Kidney epithelial cell (primary cell): ENCODE measurements around the gene TAGLN2. TPM values are rescaled to one million over a fixed set of nuclear protein-coding genes. Genes with fewer than 3 reads are reported as not detected.
A peak's percentile ranks its signal among the peaks of the same experiment; 100 is the strongest.

Source experiments
- DNase-seq: peaks from one replicate; pipeline ENCODE4 v3.0.0-alpha.2; 2010; ENCODE audit warnings: low read depth
- H3K27me3 ChIP-seq: 2 replicates; pipeline ENCODE4 v1.6.0; 2011; ENCODE audit warnings: low read length; ENCODE audit not compliant: control insufficient read depth, insufficient read depth
- H3K36me3 ChIP-seq: 2 replicates; pipeline ENCODE4 v1.5.1; 2011; ENCODE audit warnings: low read length; ENCODE audit not compliant: control insufficient read depth, insufficient read depth
- H3K4me3 ChIP-seq: 2 replicates; pipeline ENCODE4 v1.5.1; 2011; ENCODE audit warnings: low read depth, mild to moderate bottlenecking, control low read depth, low read length
- total RNA-seq: library from RNA; depleted of rRNA; stranded (reverse); fragments of >200 nt; gene quantifications from 2 replicates; pipeline ENCODE4 v1.2.3, GENCODE V29; 2015
- TF ChIP-seq, protein P1 (sequence below): IDR thresholded peaks from 2 replicates; pipeline ENCODE4 v1.5.1; 2011; ENCODE audit warnings: mild to moderate bottlenecking, moderate library complexity, low read length, control low read depth, inconsistent platforms; ENCODE audit not compliant: insufficient read depth, poor library complexity, severe bottlenecking

The TAGLN2 gene
- total RNA-seq, 1 donor from 2014 or later: 719 TPM

DNA sequence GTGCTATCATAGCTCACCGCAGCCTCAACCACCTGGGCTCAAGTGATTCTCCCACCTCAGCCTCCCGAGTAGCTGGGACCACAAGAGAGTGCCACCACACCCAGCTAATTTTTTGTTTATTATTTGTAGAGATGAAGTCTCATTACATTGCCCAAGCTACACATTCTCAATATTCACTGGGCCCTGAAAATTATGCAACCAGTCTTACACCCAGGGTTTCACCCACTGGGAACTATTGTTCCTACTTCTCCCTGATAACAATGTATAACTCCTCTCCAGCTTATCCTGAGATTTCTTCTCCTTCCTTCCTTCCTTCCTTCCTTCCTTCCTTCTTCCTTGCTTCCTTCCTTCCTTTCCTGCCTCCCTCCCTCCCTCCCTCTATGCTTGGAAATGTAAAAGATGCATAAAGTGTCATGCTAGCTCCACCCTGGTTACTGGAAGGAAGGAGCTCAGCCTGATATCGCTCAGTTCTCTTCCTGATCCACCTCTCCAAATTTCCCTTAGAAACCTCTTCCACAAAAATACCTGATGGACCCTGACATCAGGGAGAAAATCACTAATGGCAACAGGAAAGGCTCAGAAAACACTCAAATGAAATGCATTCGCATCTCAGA lies 51.7 kb downstream of the TAGLN2 start:
- H3K4me3 ChIP-seq: no peak overlapping the region
- TF ChIP-seq, protein P1, sequence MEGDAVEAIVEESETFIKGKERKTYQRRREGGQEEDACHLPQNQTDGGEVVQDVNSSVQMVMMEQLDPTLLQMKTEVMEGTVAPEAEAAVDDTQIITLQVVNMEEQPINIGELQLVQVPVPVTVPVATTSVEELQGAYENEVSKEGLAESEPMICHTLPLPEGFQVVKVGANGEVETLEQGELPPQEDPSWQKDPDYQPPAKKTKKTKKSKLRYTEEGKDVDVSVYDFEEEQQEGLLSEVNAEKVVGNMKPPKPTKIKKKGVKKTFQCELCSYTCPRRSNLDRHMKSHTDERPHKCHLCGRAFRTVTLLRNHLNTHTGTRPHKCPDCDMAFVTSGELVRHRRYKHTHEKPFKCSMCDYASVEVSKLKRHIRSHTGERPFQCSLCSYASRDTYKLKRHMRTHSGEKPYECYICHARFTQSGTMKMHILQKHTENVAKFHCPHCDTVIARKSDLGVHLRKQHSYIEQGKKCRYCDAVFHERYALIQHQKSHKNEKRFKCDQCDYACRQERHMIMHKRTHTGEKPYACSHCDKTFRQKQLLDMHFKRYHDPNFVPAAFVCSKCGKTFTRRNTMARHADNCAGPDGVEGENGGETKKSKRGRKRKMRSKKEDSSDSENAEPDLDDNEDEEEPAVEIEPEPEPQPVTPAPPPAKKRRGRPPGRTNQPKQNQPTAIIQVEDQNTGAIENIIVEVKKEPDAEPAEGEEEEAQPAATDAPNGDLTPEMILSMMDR: no peak
- no peak for DNase-seq
- H3K27me3 ChIP-seq: no peaks in the 10 kb centered on the region
- H3K36me3 ChIP-seq: no peaks in the 10 kb centered on the region

DNA sequence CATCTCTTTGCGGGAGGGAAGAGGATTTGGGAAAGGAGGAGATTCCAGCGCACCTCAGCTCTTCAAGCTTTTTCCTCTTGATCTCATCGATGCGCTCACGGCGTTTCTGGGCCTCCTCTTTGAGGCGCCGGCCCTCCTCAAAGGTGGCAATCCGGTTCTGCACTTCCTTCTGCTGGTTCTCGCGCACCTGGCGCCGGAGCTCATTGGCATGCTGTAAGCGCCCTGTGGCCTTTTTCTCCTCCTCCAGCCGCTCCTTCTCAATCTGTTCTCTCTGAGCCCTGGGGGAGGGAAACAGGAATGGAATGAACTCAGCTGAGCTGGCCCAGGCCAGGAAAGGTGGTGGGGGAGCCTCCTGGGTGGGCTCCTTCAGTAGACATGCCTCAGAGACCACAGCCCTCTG lies 52.4 kb downstream of the TAGLN2 start:
- TF ChIP-seq, protein P1: no peak
- Histone ChIP-seq H3K36me3 (no peaks in the 10 kb centered on the region), H3K4me3 (no peak overlapping the region), H3K27me3 (no peaks in the 10 kb centered on the region)
- DNase-seq: no peak

DNA sequence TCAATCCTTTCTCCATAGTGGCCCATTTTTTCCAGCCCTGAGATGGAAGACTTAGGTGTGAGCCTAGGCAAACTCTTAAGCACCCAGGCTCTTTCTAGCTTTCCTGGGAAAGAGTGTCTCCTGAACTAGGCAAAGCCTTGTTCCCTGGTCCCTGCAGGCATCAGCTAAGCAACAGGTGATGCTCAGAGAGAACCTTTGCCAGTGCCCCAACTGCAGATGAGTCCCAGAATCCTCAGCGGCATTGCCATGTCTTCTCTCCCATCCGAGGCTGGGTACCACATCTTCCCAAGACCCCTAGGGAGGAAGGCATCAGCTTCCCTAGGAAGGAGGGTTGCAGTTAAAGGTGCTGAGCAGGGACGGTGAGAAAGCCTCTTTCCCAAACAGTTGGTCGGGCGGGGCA lies 54.6 kb downstream of the TAGLN2 start:
- no peaks in the 10 kb centered on the region for H3K36me3 ChIP-seq
- TF ChIP-seq, protein P1: no peak
- H3K27me3 ChIP-seq: no peaks in the 10 kb centered on the region
- no peak overlapping the region for H3K4me3 ChIP-seq
- no peak for DNase-seq

DNA sequence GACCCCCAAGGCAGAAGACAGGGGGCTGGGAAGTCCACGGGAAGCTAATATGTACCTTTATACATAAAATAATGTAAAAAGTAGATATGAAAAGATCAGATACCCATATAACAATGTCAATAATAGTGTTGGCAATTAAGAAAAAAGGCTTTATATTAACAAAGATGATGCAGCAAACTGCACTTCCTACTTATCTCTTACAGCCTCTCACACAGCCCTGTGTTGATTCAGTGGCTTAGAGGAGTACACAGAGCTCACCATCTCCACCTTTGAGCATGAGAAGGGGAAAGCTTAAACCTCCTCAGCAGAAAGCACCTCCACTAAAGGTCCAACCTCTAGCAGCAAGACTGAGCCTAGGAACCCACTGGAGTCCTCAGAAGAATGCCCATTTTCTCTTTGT lies 55.7 kb downstream of the TAGLN2 start:
- Histone ChIP-seq H3K27me3 (no peaks in the 10 kb centered on the region), H3K4me3 (no peak overlapping the region), H3K36me3 (no peaks in the 10 kb centered on the region)
- TF ChIP-seq, protein P1: no peak
- DNase-seq: no peak

DNA sequence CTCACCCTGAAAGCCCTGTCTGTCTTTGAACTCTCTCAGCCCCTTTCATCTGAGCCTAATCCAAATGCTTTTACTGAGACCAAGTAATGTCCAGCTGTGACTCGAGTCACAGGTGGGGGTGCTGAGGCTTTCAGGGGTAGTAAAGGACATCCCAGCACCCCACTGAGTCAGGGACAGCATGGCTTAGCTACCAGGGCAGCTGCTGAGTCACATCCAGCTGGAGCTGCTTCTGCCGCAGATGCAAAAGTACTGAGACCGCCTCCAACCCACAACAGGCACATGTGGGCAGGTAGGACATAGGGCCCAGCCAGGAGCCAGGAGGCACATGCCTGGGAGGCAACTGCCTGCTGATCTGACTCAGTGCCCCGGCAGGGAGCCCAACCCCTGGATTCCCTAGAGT lies 56.1 kb downstream of the TAGLN2 start:
- peak; percentile 74 for DNase-seq
- TF ChIP-seq, protein P1: no peak
- Histone ChIP-seq H3K27me3 (no peaks in the 10 kb centered on the region), H3K4me3 (no peak overlapping the region), H3K36me3 (no peaks in the 10 kb centered on the region)

DNA sequence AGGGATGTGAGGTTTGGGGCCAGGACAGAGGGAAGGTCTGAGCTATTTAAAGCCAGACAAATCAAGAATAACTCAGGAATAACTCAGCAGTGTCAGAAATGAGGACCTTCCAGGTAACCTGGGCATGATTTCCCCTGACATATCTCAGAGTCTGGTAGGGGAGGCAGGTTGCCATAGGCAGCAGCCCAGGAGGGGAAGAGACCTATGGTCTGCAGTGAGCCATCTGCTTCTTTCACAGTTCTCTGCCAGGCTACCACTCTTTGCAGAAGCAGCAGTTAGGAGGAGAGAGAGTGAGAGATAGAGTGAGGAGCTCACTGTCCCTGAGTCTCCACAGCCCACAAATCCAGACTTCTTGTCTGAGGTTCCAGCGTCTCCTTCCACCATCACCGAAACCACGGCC lies 56.5 kb downstream of the TAGLN2 start:
- TF ChIP-seq, protein P1: no peak
- no peak overlapping the region for H3K4me3 ChIP-seq
- H3K36me3 ChIP-seq: no peaks in the 10 kb centered on the region
- no peak for DNase-seq
- no peaks in the 10 kb centered on the region for H3K27me3 ChIP-seq
